ENCODE results near the gene PHLDB1. TPM values are rescaled to one million over a fixed set of nuclear protein-coding genes. Genes with fewer than 3 reads are reported as not detected.

Gene PHLDB1
- total RNA-seq, 1 donor from 2014 or later = 1.7 TPM

Other genes with a start within 250 kb of the PHLDB1 start
- 46.3 and 47.9 TPM in 2 replicates for gene UBE4A, start 248.0 kb upstream of the PHLDB1 start, total RNA-seq
- 220 and 228 TPM in 2 replicates for gene ATP5MG, start 206.0 kb upstream of the PHLDB1 start, total RNA-seq
- 70.7 and 73.2 TPM in 2 replicates for gene KMT2A, start 171.1 kb upstream of the PHLDB1 start, total RNA-seq
- 0.38 and 0.65 TPM in 2 replicates for gene TTC36, start 80.1 kb upstream of the PHLDB1 start, total RNA-seq
- 13.0 and 14.1 TPM in 2 replicates for gene TMEM25, start 76.4 kb upstream of the PHLDB1 start, total RNA-seq
- gene IFT46, start 41.7 kb upstream of the PHLDB1 start, total RNA-seq = 17.6 and 19.1 TPM in 2 replicates
- gene ARCN1, start 35.2 kb upstream of the PHLDB1 start, total RNA-seq = 147 and 150 TPM in 2 replicates
- not detected in 2 replicates for gene TREH, start 72.0 kb downstream of the PHLDB1 start, total RNA-seq
- 117 TPM in 2 replicates for gene DDX6, start 183.5 kb downstream of the PHLDB1 start, total RNA-seq